Fibroblast of gingiva (primary cell): ENCODE results near the gene REV3L.
"Not testable (repeated sequence)": the region's sequence is repeated elsewhere in the genome, so short reads cannot be mapped to it uniquely, and the experiment has no call there.

ENCODE experiments used
- DNase-seq: peaks from one replicate; pipeline ENCODE4 v3.0.0-alpha.2; 2011; ENCODE audit warnings: low read depth

REV3L gene

DNA sequence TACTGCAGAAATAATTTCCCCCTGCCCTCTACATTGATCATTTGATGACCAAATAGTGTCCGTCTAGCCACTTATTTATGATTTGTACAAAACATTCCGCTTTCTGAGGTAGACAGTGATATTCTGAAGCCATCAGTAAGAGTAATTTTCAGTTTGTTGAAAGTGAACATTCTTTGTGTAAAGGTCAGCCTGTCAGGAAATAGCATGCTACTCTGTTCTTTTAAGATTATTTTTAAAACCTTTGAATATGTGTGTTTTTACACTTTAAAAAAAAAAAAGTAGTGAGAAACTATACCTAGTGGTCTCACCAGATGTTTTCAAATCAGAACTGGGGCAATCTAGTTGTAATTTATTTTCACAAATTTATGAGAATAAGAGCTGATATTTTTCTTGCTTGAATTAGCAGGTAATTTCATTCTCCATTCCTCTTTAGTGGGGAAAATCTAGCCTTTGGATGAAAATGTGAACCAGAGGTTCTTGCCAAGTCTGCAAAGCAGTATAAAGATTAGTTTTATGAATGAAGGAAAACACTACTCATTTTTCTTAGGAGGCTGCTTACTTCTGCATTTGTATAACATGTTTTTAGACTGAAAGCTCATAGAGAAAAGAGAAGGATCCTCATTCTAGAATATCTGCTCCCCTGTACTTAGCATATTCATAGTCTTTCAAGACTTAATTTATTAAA is 12.1 kb upstream of the REV3L start:
- DNase-seq = no peak

DNA sequence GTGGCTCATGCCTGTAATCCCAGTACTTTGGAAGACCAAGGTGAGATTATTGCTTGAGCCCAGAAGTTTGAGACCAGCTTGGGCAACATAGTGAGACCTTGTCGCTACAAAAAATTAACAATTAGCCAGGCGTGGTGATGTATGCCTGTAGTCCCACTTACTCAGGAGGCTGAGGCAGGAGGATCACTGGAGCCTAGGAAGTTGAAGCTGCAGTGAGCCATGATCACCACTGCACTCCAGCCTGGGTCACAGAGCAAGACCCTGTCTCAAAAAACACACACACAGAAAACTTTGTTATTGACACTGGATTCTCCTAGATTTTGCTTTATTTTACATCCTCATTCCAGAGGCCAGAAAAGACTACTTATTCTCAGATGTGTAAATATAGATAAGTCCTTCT is 9.5 kb upstream of the REV3L start:
- no peak for DNase-seq

DNA sequence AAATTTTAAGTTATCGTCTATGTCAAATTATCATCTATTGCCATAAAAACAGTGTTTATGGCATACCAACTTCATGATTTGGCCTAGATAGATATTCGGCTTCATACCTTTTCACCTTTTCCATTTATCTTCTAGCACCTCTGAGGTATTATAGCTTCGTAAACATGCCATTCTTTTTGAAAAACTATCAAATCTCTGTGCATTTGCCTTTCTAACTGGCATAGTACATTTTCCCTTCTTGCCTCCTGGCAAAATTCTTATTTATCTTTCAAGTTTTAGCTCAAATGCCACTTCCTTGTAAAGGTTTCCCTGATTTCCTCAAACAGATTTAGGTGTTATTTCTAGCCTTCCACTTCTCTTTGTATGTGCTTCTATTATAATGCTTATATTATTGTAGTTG is 7.0 kb upstream of the REV3L start:
- no peak for DNase-seq

DNA sequence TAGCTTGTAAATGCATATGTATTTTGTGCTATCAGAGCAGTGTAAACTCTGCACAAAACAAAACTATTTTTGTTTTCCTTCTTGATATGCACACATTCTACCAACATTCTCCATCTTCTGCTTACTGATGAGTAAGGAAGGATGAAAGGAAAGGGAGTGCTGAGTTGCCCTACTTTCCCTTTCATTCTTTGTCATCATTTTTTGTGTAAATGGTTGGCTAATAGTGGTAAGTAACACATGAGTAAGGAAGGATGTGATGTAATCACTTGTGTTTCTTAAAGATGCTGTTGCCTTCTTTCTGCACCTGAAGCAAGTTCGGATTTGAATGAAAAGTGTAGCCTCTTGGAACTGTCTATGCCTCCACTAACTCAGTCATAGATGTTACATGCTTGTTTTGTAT is 4.6 kb upstream of the REV3L start:
- DNase-seq = peak; percentile 66

DNA sequence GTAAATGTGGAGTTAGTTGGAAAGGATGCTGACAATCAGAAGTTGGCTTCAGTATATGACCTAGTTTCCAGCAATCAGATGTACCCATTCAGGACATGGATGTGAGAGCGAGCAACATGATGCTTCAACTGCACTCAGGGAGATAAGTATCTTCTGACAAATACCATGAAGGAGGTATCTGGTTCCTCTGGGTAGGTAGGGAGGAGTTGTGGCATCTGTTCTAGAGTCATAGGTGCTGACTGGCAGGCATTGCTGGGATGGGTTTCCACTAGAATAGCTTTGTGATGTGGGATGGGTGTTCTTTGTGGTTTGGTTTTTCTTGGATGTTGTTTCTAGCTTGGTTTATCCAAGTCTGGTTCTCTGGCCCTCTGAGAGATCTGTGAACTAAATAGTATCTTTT is 3.9 kb upstream of the REV3L start:
- DNase-seq = no peak

DNA sequence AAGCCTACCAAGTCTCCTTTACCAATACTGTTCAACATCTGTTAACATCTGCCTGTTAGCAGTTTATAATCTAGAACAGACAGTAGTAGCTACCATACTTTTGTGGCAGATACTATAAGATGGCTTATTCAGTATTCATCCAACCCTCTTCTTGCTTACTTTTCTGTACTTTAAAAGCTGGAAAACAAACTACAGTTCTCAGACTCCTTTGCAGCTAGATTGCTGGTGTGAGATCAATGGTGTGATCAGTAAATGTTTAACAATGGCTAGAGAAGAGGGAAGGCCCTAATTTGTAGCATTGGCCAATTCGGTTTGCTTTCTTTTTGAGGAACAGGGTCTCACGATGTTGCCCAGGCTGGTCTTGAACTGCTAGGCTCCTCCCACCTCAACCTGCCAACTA is 3.5 kb upstream of the REV3L start:
- DNase-seq = no peak

DNA sequence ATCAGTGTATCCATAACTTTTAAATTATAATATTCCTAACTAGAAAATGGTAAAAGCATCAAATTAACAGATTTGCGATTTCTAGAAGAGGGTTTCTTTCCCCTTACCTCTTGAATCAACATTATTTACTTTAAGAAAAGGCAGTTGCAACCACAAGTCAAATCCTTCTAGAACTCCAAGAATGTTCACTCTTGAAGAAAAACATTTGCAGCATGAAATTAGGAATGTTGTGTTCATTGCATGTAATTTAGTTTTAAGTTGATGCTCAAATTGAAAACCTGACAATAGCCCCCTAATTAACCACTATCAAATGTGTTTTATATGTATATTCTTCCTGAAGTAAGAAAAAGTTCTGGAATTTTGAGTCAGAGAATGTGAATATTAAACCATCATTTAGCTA is 2.3 kb upstream of the REV3L start:
- DNase-seq = no peak

DNA sequence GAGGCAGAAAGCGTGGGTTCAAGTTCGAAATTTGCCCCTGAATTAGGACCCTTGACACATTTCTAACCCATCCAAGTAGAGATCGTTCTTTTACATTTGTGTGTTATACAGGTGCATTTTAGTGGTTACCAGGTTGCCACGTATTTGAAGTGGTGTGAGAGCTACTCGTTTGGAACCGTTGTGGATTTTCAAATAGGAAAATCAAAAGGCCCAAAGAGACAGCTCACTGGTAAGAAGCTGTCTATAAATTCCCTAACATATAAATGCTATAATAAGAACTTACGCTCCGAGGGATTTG is 1.6 kb upstream of the REV3L start:
- no peak for DNase-seq

DNA sequence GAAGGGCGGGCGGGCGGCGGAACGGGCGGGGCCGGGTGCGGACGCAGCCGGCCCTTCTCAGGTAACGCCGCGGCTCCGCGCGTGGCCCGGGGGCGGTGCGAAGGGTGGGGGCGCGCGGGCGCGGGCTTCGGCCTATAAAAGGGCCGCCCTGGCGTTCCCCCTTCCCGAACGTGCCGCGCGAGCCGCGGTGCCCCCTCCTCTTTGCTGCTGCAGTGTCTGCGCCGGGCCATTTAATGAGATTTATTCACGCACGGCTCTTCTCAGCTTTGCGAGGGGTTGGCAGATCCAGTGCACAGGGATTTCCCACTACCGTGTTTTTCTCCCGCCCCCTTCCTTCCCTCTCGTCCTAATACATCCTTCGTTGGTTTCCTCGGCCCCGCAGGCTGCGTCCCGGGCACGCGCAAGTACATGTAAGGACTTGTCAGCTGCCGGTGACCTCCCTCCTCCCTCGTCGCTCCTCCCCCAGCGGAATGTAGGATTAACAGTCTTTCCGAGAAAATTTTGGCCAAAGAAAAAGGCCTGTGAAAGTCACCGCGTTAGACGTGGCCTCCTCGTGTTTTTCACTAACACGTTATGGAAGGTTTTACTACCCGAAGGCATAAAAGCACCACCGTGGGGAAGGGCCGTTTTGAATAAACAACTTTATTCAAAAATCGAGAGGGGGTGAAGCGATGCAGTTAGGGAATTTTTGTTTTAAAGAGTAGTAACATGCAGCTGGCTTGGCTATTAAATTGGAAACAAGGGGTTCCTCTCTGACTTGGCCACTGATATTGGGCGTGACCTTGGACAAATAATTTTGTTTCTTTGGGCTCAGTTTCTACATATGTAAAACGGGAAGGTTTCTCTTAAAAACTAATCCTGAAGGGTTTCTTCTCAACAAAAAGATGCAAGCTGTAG is 966 bp upstream of the REV3L start:
- peak; percentile 98 for DNase-seq

DNA sequence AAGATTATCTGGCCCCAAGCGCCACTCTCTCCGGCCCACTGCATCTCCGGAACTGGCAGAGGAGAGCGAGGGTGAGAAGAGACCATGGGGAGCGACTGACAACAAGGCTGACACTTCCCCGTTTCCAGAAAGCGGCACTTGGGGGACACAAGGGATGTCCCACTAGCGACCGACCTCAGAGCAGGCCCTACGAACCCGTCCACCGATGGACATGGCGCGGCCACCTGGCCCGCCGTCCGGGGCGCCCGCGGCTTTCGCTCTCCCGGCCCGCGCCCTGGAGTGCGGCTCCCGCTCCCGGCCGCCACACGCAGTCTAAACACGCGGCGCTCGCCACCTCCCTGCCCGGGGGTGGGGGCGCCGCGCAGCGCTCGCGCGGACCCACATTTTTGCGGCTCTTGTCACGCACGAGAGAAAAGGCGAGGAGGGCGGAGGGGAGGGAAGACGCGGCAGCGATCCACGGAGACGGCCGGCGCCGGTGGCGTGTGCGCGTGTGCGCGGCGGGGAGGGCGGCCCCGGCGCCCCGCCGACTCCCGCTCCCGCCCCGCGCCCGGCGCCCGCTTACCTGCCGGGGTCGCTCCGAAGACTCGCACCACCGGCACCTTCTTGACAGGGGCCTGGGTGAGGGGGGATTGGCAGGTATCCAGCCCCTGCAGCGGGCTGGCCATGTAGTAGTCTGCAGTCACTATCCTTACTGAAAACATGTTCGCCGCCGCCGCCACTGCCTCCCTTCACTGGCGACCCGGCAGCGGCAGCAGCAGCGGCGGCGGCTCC is 645 bp downstream of the REV3L start:
- peak; percentile 32 for DNase-seq

DNA sequence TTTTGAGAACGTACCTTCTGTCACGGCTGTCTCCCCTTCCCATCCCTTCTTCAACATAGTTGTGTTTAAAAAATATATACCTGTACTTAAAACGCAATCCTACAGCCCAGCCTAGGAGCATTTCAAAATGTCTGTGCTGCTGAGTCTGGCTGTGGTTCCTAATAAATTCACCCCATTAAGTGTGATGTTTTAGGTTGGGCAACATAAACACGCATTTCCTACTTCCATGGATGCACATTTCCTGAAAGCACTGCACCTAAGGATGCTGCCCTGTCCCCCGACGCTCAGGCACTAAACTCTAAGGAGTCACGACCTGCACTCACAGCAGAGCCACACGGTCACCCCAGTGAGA is 1.2 kb downstream of the REV3L start:
- DNase-seq = no peak

DNA sequence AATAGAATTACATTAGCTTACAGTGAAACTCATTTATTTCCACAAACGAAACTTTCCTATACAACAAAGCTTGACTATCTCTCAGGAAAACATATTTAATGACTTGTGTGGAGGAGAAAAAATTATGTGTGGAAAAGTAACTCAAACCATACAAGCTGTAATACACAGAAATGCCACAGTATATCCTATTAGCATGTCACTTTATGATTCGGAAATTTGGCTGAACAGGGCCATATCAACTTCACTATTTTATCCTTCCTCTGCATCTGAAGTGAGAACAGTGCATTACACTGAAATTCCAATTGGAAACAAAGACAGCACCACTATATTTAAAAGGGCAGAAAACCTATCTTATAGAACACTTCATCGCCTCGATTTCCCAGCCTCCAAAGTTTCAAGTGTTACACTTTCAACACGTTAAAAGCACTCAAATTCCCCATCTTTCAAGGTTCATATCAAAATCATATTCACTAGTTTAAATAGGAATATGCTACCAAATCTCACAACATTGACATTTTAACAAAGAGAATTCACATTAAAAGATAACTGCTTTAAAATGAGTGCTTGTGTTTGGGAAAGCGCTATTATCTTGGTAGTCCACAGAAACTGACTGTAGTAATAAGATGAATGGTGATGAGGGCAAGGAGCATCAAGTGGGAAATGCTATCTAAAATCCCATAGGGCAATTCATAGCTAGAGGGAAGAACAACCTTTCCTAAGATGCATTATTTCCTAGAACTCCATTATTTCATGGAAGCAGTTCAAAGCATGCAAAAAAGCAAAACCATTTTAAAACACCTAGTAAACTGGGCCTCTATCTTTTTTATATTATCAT is 1.8 kb downstream of the REV3L start:
- no peak for DNase-seq

DNA sequence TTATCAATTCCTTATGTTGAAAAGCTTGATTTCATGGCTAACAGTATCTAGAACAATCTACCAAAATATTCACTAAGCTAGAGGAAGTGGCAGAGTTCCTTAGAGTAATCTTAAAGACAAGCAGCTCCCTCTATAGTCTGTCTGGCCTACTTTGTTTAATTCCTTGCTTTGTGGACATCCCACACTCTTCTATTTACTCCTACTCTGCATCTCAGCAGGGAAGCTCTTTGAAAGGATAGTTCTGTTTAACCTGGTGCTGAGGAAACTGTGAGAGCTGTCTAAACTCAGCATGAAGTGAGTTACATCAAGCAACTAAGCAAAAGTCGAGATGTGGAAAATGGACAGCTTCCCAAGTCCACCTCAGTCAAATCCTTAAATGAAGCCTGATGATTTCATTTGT is 4.3 kb downstream of the REV3L start:
- DNase-seq = peak; percentile 53

DNA sequence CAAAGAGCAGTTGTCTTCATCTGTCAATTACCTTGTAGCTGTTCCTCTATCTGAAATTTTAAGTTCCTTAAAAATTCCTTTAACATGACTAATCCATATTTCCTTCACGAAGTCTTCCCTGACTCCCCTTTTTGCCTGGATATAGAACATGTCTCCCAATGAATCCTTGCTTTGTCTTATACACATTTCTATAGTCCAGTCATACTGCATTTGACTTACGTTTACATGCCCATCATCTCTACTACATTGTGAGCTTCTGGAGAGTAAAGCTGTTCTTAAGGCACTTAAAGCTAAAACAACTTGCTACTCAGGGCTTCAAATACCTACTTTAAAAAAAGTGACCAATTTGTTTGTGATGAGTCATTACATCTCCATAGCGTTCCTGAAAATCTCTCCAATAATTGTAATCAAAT is 4.9 kb downstream of the REV3L start:
- DNase-seq = no peak

DNA sequence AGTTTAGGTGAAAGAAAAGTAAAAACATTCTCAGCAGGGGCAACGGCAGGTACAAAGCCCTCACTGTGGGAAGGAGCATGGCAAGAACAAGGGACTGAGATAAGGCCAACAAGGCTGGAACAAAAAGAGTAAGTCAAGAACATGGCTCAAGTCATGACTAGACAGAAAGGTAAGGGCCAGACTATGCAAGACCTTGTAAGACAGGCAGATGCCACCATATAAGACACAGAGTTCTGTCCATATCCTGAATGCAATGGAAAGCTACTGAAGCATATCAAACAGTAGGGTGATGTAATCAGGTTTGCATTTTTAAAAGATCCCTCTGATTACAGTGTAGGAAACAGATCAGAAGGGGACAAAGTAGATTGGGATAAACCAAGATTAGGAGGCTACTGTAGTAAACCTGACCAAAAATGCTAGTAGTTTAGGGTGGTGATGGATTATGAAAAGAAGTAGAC is 5.5 kb downstream of the REV3L start:
- no peak for DNase-seq

DNA sequence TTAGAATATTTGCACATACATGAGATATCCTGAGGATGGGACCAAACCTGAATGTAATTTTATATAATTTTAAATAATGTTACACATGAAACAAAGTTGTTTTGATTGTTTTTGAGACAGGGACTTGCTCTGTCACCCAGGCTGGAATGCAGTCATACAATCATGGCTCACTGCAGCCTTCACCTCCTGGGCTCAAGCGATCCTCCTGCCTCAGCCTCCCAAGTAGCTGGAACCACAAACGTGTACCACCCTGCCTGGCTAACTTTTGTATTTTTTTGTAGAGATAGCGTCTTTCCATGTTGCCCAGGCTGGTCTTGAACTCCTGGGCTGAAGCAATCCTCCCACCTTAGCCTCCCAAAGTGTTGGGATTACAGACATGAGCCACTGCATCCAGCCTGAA is 7.0 kb downstream of the REV3L start:
- DNase-seq = not testable (repeated sequence)

DNA sequence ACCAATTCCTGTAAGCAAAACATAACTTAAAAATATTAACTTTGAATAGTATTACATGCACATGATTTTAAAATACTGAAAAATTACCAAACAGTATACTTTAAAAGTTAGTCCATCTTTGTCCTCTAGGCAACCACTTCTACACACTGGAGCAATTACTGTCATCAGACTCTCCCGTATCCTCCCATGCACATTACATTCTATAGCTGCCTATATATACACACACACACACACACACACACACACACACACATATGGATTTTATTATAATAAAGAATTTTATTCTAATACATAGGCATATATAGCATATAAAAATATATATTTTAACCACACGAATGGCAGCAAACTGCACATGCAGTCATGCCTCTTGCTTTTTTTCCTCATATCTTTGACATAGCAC is 8.2 kb downstream of the REV3L start:
- no peak for DNase-seq

DNA sequence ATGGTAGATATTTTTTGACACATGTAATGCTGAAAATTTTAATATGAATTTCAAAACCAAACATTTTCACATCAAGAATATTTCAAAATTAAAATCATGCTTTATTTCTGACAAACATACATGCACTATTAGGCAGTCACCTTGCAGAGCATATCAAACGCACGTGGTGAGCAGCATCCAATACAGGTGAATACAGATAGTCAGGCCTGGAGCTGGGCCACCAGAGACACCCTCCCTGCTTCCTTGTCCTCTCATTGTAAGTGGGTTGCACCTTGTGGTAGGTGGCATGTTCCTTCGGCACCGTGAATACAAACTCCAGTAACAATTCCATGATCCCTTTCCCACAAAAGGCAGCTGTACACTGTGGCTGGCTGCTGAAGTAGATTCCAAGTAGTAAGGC is 8.9 kb downstream of the REV3L start:
- DNase-seq = no peak

DNA sequence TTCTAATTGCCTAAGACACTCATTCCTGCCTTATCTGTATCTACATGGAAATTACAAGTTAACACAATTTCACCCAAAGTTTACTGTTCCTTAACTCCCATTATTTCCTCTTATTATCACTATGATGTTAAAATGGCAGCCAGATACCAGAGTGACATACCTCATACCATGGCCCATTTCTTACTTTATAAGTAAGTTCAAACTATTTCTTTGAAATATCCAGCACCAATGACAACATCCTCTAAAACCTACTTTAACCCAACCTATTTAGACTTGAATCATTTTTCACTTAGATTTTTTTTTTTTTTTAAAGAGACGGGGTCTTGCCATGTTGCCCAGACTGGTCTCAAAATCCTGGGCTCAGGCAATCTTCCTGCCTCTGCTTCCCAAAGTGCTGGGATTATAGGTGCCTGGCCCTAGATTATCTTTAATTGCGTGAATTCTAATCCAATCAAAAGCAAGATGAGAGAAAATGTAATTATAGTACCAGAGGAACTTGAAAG is 10.0 kb downstream of the REV3L start:
- no peak for DNase-seq

DNA sequence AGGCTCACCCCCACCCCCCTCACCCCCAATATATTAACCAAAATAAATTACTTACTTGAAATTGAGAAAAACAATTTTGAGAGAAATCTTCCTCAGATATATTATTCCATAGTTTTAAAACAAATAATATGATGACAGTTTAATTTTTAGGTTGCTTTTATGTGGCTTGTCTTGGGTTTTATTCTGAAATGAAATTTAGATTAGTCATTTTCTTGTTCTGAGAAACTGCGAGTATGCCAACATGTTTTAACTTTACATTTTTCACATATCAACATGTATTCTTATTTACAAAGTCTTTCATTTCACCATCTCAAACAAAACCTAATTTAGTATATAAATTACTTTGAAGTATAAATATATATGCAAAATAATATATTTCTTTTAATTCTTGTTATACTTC is 11.1 kb downstream of the REV3L start:
- no peak for DNase-seq

DNA sequence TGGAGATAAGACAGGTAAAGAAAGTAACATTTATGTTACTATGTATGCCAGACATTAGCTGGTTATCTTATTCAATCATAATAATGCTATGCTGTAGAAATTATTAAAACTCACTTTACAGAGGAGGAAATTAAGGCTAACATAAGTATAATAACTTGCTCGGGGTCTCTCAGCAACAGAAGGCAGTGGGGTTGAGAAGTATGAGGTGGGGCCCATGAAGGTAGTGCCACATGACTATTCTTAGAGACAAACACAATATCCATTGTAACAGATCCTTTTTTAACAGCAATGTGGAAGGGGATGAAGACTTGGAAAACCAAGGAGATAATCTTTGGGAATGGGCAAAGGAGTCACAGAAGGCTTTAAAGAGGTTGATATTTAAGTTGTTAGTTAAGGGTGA is 11.5 kb downstream of the REV3L start:
- DNase-seq = no peak

DNA sequence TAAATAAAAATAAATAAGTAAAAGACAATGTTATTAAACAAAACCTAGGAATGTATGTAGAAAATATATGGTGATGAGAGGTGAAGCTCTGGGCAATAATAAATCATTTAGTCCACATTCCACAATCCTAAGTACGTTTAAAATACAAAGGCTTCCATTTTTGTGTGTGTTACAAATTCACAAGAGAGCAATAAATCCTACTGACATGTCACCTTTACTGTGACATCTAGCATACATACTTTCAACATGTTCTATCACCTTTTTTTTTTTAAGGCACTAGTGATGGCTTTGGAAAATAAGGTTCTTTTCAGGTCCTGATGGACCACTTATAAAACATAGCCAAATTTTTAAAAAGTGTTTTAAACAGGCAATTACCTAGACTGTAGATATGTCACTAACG is 12.0 kb downstream of the REV3L start:
- DNase-seq = no peak
